GM12892 (cell line): ENCODE results near the gene CACFD1.

Source experiments
- POLR2A ChIP-seq: IDR thresholded peaks from 2 replicates; pipeline ENCODE4 v1.6.1; 2011; ENCODE audit warnings: low read depth, low read length, control low read depth
- POLR2AphosphoS5 ChIP-seq: IDR thresholded peaks from 2 replicates; pipeline ENCODE4 v1.6.1; 2011; ENCODE audit warnings: low read depth, low read length, control low read depth
- TAF1 ChIP-seq: IDR thresholded peaks from 2 replicates; pipeline ENCODE4 v1.6.1; 2011; ENCODE audit warnings: low read depth, mild to moderate bottlenecking, control low read depth, low read length, borderline replicate concordance

DNA sequence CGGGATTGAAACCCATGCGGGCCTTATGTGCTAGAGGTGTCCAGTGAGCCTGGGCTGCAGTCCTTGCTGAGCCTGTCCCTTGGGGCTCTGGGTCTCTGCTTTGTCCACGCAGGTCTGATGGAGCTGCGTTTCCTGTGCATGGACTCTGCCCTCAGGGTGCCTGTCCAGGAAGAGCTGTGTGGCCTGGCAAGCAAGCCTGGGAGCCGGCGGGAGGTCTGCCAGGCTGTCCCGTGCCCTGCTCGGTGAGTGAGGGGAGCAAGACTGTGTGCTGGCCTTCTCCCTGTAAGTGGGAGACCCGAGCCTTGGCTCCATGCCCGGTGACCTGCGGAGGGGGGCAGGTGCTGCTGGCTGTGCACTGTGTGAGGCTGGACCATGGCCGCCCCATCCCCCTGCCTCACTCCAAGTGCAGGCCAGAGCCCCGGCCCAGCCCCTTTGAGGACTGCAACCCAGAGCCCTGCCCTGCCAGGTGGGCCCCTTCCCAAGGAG, 11.2 kb upstream of the CACFD1 start:
- no peak for TF ChIP-seq POLR2A
- no peak for TF ChIP-seq POLR2AphosphoS5
- TF ChIP-seq TAF1: no peak
